AG09309 (cell line): Measurements from ENCODE around the gene ROR1.

ENCODE experiments used
- DNase-seq: peaks from one replicate; pipeline ENCODE4 v3.0.0-alpha.2; 2010; ENCODE audit warnings: low read depth
- H3K4me3 ChIP-seq: 2 replicates; pipeline ENCODE4 v1.5.1; 2011; ENCODE audit warnings: mild to moderate bottlenecking, low read depth, low read length, moderate library complexity; ENCODE audit not compliant: control insufficient read depth
- CTCF ChIP-seq: IDR thresholded peaks from 2 replicates; pipeline ENCODE4 v1.5.1; 2011; ENCODE audit warnings: mild to moderate bottlenecking, low read depth, low read length, inconsistent platforms; ENCODE audit not compliant: insufficient read depth, control insufficient read depth; ENCODE audit errors: missing control alignments

The ROR1 gene

DNA sequence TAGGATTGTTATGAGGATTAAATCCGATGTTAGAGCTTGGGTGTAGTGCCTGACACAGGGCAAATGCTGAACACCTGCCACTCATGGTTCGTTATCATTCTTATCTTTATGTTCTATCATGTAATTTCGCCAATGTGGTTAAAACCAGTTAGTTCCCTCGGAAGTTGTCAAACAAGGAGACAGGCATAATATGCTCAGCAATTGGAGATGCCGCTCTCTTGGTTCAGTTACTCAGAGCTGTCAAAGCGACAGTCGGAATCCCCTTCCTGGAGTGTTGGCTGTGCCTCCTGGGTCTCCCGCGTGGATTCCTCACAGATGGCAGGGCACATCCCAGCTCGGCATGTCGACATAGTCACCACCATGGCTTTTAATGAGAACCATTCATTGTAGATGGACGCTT lies 192.2 kb downstream of the ROR1 start:
- H3K4me3 ChIP-seq = no peak overlapping the region
- TF ChIP-seq CTCF = no peak
- DNase-seq = no peak

GRCh38 chr1:63967901-63968300 lies 194.1 kb downstream of the ROR1 start:
- H3K4me3 ChIP-seq = no peak overlapping the region
- no peak for TF ChIP-seq CTCF
- DNase-seq = no peak

- peak; percentile 89 for DNase-seq
- no peak for TF ChIP-seq CTCF
- no peak overlapping the region for H3K4me3 ChIP-seq
Measured at GRCh38 chr1:63968663-63969440, 195.0 kb downstream of the ROR1 start.

- DNase-seq = no peak
- TF ChIP-seq CTCF = no peak
- no peak overlapping the region for H3K4me3 ChIP-seq
Measured at GRCh38 chr1:63969441-63969901, 195.7 kb downstream of the ROR1 start.

- TF ChIP-seq CTCF = no peak
- DNase-seq = no peak
- H3K4me3 ChIP-seq = no peak overlapping the region
Measured at GRCh38 chr1:63971557-63971956, 197.7 kb downstream of the ROR1 start.

- H3K4me3 ChIP-seq = no peak overlapping the region
- no peak for DNase-seq
- no peak for TF ChIP-seq CTCF
Measured at GRCh38 chr1:63973005-63973419, 199.2 kb downstream of the ROR1 start.
